Mucosa of rectum (tissue), 2 donors: ENCODE data around the gene C10orf95.
A peak's percentile ranks its signal among the peaks of the same experiment; 100 is the strongest.

ENCODE experiments used
- H3K27ac ChIP-seq, 2 donors: one replicate each; pipeline ENCODE4 v1.7.0; 2013; ENCODE audit warnings: inconsistent platforms in 2 of 2, low read depth in 2 of 2, low read length in 2 of 2
- H3K27me3 ChIP-seq, 2 donors: one replicate each; pipeline ENCODE4 v1.7.0; 2013; ENCODE audit warnings: low read length in 2 of 2; ENCODE audit not compliant: control insufficient read depth in 2 of 2, insufficient read depth in 2 of 2
- H3K36me3 ChIP-seq, 2 donors: one replicate each; pipeline ENCODE4 v1.7.0; 2013; ENCODE audit warnings: low read length in 2 of 2; ENCODE audit not compliant: control insufficient read depth in 2 of 2, insufficient read depth in 2 of 2
- H3K4me1 ChIP-seq, 2 donors: one replicate each; pipeline ENCODE4 v1.7.0; 2013; ENCODE audit warnings: low read length in 2 of 2, mild to moderate bottlenecking in 1 of 2; ENCODE audit not compliant: control insufficient read depth in 2 of 2, insufficient read depth in 2 of 2
- H3K4me3 ChIP-seq, 2 donors: one replicate each; pipeline ENCODE4 v1.7.0; 2013; ENCODE audit warnings: low read length in 2 of 2
- H3K9ac ChIP-seq, 2 donors: one replicate each; pipeline ENCODE4 v1.7.0; 2013; ENCODE audit warnings: low read length in 2 of 2, low read depth in 1 of 2, mild to moderate bottlenecking in 1 of 2
- H3K9me3 ChIP-seq, 2 donors: one replicate each; pipeline ENCODE4 v1.7.0; 2013; ENCODE audit warnings: low read length in 2 of 2; ENCODE audit not compliant: control insufficient read depth in 2 of 2
- donor health status: healthy.
- donor health status: Normal muscosa, but diverticular disease.

The C10orf95 gene

DNA sequence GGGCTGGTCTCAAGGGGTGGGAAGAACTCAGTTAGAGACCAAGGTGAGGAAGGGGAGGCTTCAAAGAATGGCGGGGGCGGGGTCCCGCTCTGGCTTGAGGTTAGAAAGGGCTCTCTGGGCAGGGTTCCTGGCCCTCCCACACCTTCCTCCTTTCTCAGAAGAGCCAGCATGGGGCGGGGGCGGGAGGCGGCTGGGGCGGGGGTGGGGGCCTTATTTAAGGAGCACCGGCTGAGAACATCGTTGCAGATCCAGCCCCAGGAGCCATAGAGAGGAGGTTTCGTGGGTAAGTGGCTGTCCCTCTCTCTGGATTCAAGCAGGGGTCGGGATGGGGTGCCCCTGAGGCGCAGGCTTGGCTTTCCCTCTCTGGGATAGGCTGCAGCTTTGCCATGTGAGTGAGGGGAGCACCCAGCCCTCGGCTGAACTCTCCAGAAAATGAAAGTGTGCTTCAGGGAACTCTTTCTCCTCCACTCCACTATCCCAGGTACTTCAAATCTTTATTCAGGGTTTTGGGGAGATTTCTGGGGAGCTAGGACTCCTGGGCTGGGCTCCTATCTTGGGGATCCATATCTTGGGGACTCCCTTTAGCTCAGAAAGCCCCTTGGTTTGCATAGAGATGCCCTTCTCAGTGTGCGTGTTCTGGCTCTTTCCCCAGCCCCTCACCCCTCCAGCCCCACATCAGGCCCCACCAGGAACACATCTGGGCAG lies 15.7 kb downstream of the C10orf95 start:
- Histone ChIP-seq H3K9ac (no peak overlapping the region), H3K27ac (peak overlapping the region in 1 of 2 donors; percentile 32)

GRCh38 chr10:102435133-102435497 lies 16.2 kb downstream of the C10orf95 start:
- peak overlapping the region; percentile 24 to 44 for H3K4me3 ChIP-seq
- H3K36me3 ChIP-seq, result no peaks in the 10 kb centered on the region
- H3K27me3 ChIP-seq, result peaks cover 0 to 3% of the 10 kb centered on the region in 2 donors
- no peak overlapping the region for H3K27ac ChIP-seq
- H3K4me1 ChIP-seq, result peaks cover 9 to 15% of the 10 kb centered on the region in 2 donors
- no peaks in the 10 kb centered on the region for H3K9me3 ChIP-seq
- H3K9ac ChIP-seq, result no peak overlapping the region

More for the DNA sequence above, 15.7 kb downstream of the C10orf95 start:
- H3K4me3 ChIP-seq, result peak overlapping the region; percentile 40 to 64
- H3K27me3 ChIP-seq, result peaks cover 0 to 3% of the 10 kb centered on the region in 2 donors
- no peaks in the 10 kb centered on the region for H3K36me3 ChIP-seq
- H3K4me1 ChIP-seq, result peaks cover 9 to 15% of the 10 kb centered on the region in 2 donors
- H3K9me3 ChIP-seq, result no peaks in the 10 kb centered on the region

GRCh38 chr10:102434394-102435132 lies 16.8 kb downstream of the C10orf95 start:
- H3K27me3 ChIP-seq, result peaks cover 0 to 3% of the 10 kb centered on the region in 2 donors
- no peaks in the 10 kb centered on the region for H3K36me3 ChIP-seq
- no peaks in the 10 kb centered on the region for H3K9me3 ChIP-seq
- H3K9ac ChIP-seq, result no peak overlapping the region
- H3K4me1 ChIP-seq, result peaks cover 9 to 15% of the 10 kb centered on the region in 2 donors
- H3K27ac ChIP-seq, result no peak overlapping the region
- H3K4me3 ChIP-seq, result no peak overlapping the region

- H3K27ac ChIP-seq, result no peak overlapping the region
- no peaks in the 10 kb centered on the region for H3K36me3 ChIP-seq
- H3K9ac ChIP-seq, result no peak overlapping the region
Observed at GRCh38 chr10:102433619-102434046, 17.7 kb downstream of the C10orf95 start.

GRCh38 chr10:102432162-102432950 lies 19.0 kb downstream of the C10orf95 start, which contains the start of gene CUEDC2:
Gene CUEDC2 (minus strand): TSS chr10:102432574. CDS start chr10:102425188, 7,386 bp downstream.
- peak within 1 kb of the TSS; percentile 81 to 95 for H3K4me3 ChIP-seq
- peaks cover 0 to 3% of the 10 kb centered on the region in 2 donors for H3K27me3 ChIP-seq
- no peaks in the 10 kb centered on the region for H3K36me3 ChIP-seq
- peak within 1 kb of the TSS; percentile 86 to 90 for H3K9ac ChIP-seq
- peaks cover 9 to 15% of the 10 kb centered on the region in 2 donors for H3K4me1 ChIP-seq
- peak within 1 kb of the TSS; percentile 16 to 63 for H3K27ac ChIP-seq
- no peaks in the 10 kb centered on the region for H3K9me3 ChIP-seq

More at GRCh38 chr10:102433619-102434046, 17.7 kb downstream of the C10orf95 start:
- no peak overlapping the region for H3K4me3 ChIP-seq
- peaks cover 9 to 15% of the 10 kb centered on the region in 2 donors for H3K4me1 ChIP-seq
- H3K9me3 ChIP-seq, result no peaks in the 10 kb centered on the region
- H3K27me3 ChIP-seq, result peaks cover 0 to 3% of the 10 kb centered on the region in 2 donors

GRCh38 chr10:102431452-102432124 lies 19.8 kb downstream of the C10orf95 start:
- Histone ChIP-seq H3K27me3 (peaks cover 0 to 3% of the 10 kb centered on the region in 2 donors), H3K36me3 (peaks cover 0 to 2% of the 10 kb centered on the region in 2 donors), H3K4me1 (peaks cover 9 to 15% of the 10 kb centered on the region in 2 donors), H3K27ac (peak overlapping the region in 1 of 2 donors; percentile 63), H3K9me3 (no peaks in the 10 kb centered on the region), H3K9ac (peak overlapping the region; percentile 86 to 90), H3K4me3 (peak overlapping the region; percentile 81 to 95)

- no peak overlapping the region for H3K9ac ChIP-seq
- H3K4me1 ChIP-seq, result peaks cover 9 to 11% of the 10 kb centered on the region in 2 donors
- peaks cover 3 to 6% of the 10 kb centered on the region in 2 donors for H3K36me3 ChIP-seq
- H3K27me3 ChIP-seq, result no peaks in the 10 kb centered on the region
- H3K27ac ChIP-seq, result no peak overlapping the region
- no peak overlapping the region for H3K4me3 ChIP-seq
- H3K9me3 ChIP-seq, result no peaks in the 10 kb centered on the region
Observed at GRCh38 chr10:102429468-102429867, 21.9 kb downstream of the C10orf95 start.

DNA sequence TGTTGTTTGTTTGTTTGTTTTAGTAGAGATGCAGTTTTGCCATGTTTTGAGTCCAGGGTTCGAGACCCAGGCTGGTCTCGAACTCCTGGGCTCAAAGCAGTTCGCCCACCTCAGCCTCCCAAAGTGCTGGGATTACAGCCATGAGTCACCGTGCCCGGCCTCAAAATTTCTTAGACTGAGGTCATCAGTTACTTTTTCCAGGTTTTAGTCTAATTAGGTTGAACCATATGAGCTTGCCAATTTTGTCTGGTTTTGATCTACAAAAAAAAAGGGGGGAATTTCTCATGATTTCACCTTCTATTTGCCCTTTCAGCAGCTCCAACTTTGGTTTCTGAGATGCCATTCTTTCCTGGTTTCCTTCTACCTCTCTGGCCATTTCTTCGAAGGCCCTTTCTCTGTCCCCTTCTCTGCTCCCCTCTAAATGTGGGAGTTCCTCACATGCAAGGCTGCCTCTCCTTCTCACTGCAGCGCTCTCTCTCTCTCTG lies 24.5 kb downstream of the C10orf95 start:
- Histone ChIP-seq H3K4me3 (no peak overlapping the region), H3K27me3 (no peaks in the 10 kb centered on the region), H3K9ac (no peak overlapping the region), H3K9me3 (no peaks in the 10 kb centered on the region), H3K36me3 (peaks cover 9 to 19% of the 10 kb centered on the region in 2 donors), H3K27ac (no peak overlapping the region), H3K4me1 (peaks cover 20 to 21% of the 10 kb centered on the region in 2 donors)

- H3K36me3 ChIP-seq, result peaks cover 9 to 19% of the 10 kb centered on the region in 2 donors
- peaks cover 18% of the 10 kb centered on the region in 2 donors for H3K4me1 ChIP-seq
- H3K27me3 ChIP-seq, result no peaks in the 10 kb centered on the region
- H3K4me3 ChIP-seq, result no peak overlapping the region
- no peak overlapping the region for H3K27ac ChIP-seq
- H3K9ac ChIP-seq, result no peak overlapping the region
- H3K9me3 ChIP-seq, result no peaks in the 10 kb centered on the region
Observed at GRCh38 chr10:102425444-102425843, 25.9 kb downstream of the C10orf95 start.
